HL-60 (cell line): ENCODE results near the gene PCDHB7.
"Not testable (repeated sequence)": the region's sequence is repeated elsewhere in the genome, so short reads cannot be mapped to it uniquely, and the experiment has no call there.

Source experiments
- DNase-seq, 2 experiments: peaks; one replicate each; pipeline ENCODE4 v3.0.0-alpha.2; 2010 to 2020; ENCODE audit warnings: low read depth in 1 of 2, low spot score in 1 of 2
- H3K27ac ChIP-seq: fragments of 250-450 bp; sonication (Bioruptor Pico); replicated peaks from 2 replicates; pipeline ENCODE4 v1.5.1; 2020; ENCODE audit warnings: mild to moderate bottlenecking, moderate library complexity
- H3K27me3 ChIP-seq: fragments of 250-450 bp; sonication (Bioruptor Pico); 2 replicates; pipeline ENCODE4 v1.5.1; 2021; ENCODE audit warnings: mild to moderate bottlenecking, moderate library complexity; ENCODE audit not compliant: insufficient read depth, poor library complexity, severe bottlenecking
- H3K4me3 ChIP-seq: replicated peaks from 2 replicates; pipeline ENCODE4 v1.5.1; 2011; ENCODE audit warnings: mild to moderate bottlenecking, control low read depth, low read length; ENCODE audit not compliant: insufficient read depth
- GABPA ChIP-seq: IDR thresholded peaks from 2 replicates; pipeline ENCODE4 v1.6.1; 2012; ENCODE audit warnings: low read depth
- POLR2AphosphoS5 ChIP-seq: IDR thresholded peaks from 2 replicates; pipeline ENCODE4 v1.6.1; 2012; ENCODE audit warnings: low read depth
- SPI1 ChIP-seq: IDR thresholded peaks from 2 replicates; pipeline ENCODE4 v1.6.1; 2012; ENCODE audit warnings: low read depth, mild to moderate bottlenecking, borderline replicate concordance
- TF ChIP-seq, protein P1 (sequence below): IDR thresholded peaks from one replicate; pipeline ENCODE4 v1.5.1; 2011; ENCODE audit warnings: low read length, control low read depth, inconsistent platforms; ENCODE audit not compliant: insufficient read depth
- TF ChIP-seq, protein P2 (sequence below): IDR thresholded peaks from 2 replicates; pipeline ENCODE4 v1.6.1; 2012; ENCODE audit warnings: low read depth; ENCODE audit not compliant: insufficient replicate concordance

PCDHB7 gene

DNA sequence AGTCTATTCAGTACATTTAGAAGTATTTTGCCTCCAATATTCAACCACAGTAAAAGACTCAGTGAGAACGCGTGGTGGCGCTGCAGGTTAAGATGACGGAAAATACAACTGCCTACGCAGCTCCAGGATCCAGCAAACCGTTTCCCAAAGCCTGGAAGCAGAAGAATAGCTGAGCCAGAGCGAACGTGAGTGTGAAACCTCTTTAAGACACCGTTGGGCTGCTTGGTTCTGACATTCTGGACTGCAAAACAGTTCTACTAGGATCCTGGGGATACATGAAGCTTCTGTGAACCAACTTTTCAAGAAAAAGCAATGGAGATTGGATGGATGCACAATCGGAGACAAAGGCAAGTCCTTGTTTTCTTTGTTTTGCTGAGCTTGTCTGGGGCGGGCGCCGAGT is 9.8 kb downstream of the PCDHB7 start, which contains the start of gene PCDHB16:
Gene PCDHB16, plus strand, starts transcription at position 140 of the 400 bp plus-strand sequence. Its CDS starts 173 bp downstream, at position 313.
- H3K4me3 ChIP-seq: no peak within 1 kb of the TSS

DNA sequence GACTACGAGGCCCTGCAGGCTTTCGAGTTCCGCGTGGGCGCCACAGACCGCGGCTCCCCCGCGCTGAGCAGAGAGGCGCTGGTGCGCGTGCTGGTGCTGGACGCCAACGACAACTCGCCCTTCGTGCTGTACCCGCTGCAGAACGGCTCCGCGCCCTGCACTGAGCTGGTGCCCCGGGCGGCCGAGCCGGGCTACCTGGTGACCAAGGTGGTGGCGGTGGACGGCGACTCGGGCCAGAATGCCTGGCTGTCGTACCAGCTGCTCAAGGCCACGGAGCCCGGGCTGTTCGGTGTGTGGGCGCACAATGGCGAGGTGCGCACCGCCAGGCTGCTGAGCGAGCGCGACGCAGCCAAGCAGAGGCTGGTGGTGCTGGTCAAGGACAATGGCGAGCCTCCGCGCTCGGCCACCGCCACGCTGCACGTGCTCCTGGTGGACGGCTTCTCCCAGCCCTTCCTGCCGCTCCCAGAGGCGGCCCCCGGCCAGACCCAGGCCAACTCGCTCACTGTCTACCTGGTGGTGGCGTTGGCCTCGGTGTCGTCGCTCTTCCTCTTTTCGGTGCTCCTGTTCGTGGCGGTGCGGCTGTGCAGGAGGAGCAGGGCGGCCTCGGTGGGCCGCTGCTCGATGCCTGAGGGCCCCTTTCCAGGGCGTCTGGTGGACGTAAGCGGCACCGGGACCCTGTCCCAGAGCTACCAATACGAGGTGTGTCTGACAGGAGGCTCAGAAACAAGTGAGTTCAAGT is 11.8 kb downstream of the PCDHB7 start:
- H3K4me3 ChIP-seq, H3K27me3 ChIP-seq, DNase-seq, H3K27ac ChIP-seq: not testable (repeated sequence)

More for the DNA sequence above, 9.8 kb downstream of the PCDHB7 start, which contains the start of gene PCDHB16:
- TF ChIP-seq GABPA (no peak), SPI1 (no peak), POLR2AphosphoS5 (no peak)
- TF ChIP-seq, protein P1, sequence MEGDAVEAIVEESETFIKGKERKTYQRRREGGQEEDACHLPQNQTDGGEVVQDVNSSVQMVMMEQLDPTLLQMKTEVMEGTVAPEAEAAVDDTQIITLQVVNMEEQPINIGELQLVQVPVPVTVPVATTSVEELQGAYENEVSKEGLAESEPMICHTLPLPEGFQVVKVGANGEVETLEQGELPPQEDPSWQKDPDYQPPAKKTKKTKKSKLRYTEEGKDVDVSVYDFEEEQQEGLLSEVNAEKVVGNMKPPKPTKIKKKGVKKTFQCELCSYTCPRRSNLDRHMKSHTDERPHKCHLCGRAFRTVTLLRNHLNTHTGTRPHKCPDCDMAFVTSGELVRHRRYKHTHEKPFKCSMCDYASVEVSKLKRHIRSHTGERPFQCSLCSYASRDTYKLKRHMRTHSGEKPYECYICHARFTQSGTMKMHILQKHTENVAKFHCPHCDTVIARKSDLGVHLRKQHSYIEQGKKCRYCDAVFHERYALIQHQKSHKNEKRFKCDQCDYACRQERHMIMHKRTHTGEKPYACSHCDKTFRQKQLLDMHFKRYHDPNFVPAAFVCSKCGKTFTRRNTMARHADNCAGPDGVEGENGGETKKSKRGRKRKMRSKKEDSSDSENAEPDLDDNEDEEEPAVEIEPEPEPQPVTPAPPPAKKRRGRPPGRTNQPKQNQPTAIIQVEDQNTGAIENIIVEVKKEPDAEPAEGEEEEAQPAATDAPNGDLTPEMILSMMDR: no peak
- TF ChIP-seq, protein P2, sequence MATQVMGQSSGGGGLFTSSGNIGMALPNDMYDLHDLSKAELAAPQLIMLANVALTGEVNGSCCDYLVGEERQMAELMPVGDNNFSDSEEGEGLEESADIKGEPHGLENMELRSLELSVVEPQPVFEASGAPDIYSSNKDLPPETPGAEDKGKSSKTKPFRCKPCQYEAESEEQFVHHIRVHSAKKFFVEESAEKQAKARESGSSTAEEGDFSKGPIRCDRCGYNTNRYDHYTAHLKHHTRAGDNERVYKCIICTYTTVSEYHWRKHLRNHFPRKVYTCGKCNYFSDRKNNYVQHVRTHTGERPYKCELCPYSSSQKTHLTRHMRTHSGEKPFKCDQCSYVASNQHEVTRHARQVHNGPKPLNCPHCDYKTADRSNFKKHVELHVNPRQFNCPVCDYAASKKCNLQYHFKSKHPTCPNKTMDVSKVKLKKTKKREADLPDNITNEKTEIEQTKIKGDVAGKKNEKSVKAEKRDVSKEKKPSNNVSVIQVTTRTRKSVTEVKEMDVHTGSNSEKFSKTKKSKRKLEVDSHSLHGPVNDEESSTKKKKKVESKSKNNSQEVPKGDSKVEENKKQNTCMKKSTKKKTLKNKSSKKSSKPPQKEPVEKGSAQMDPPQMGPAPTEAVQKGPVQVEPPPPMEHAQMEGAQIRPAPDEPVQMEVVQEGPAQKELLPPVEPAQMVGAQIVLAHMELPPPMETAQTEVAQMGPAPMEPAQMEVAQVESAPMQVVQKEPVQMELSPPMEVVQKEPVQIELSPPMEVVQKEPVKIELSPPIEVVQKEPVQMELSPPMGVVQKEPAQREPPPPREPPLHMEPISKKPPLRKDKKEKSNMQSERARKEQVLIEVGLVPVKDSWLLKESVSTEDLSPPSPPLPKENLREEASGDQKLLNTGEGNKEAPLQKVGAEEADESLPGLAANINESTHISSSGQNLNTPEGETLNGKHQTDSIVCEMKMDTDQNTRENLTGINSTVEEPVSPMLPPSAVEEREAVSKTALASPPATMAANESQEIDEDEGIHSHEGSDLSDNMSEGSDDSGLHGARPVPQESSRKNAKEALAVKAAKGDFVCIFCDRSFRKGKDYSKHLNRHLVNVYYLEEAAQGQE: no peak
- DNase-seq: no peak
- H3K27me3 ChIP-seq: no peaks in the 10 kb centered on the region
- H3K27ac ChIP-seq: no peak within 1 kb of the TSS

DNA sequence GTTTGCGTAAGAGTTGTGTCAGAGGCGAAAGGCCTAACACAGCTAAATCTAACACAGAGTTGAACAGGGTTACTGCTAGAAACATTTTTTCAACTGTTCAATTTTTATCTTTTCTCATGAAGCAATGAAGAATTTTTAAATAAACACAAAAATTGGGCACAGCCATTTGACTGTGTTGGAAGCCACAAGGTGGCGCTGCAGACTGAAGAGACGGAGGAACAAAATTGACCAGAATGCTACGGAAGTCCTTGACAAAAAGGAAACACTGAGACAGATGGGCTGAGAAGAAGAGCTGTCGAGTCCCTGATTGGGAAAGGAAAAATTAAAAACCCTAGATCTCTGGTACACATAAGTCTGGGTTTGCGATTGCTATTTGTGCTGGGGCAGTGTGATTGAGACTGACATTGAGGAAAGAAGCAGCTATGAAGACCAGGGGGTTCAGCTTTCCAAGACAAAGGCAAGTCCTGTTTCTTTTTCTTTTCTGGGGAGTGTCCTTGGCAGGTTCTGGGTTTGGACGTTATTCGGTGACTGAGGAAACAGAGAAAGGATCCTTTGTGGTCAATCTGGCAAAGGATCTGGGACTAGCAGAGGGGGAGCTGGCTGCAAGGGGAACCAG is 14.6 kb downstream of the PCDHB7 start, which contains the start of gene PCDHB9:
Gene PCDHB9, plus strand, starts transcription at position 265 of the 616 bp plus-strand sequence. Its CDS starts 158 bp downstream, at position 423.
- DNase-seq: no peak
- Histone ChIP-seq H3K27ac (no peak within 1 kb of the TSS), H3K4me3 (no peak within 1 kb of the TSS), H3K27me3 (no peaks in the 10 kb centered on the region)
- TF ChIP-seq, protein P1: peak; percentile 23
- TF ChIP-seq SPI1: no peak
- TF ChIP-seq, protein P2: no peak

DNA sequence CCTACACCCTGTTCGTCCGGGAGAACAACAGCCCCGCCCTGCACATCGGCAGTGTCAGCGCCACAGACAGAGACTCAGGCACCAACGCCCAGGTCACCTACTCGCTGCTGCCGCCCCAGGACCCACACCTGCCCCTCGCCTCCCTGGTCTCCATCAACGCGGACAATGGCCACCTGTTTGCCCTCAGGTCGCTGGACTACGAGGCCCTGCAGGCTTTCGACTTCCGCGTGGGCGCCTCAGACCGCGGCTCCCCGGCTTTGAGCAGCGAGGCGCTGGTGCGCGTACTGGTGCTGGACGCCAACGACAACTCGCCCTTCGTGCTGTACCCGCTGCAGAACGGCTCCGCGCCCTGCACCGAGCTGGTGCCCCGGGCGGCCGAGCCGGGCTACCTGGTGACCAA is 16.2 kb downstream of the PCDHB7 start:
- not testable (repeated sequence) for H3K27ac ChIP-seq, H3K27me3 ChIP-seq, H3K4me3 ChIP-seq, DNase-seq

DNA sequence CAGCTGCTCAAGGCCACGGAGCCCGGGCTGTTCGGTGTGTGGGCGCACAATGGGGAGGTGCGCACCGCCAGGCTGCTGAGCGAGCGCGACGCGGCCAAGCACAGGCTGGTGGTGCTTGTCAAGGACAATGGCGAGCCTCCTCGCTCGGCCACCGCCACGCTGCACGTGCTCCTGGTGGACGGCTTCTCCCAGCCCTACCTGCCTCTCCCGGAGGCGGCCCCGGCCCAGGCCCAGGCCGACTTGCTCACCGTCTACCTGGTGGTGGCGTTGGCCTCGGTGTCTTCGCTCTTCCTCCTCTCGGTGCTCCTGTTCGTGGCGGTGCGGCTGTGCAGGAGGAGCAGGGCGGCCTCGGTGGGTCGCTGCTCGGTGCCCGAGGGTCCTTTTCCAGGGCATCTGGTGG is 16.7 kb downstream of the PCDHB7 start:
- not testable (repeated sequence) for H3K27me3 ChIP-seq

More for the DNA sequence above, 16.7 kb downstream of the PCDHB7 start:
- not testable (repeated sequence) for H3K4me3 ChIP-seq, DNase-seq, H3K27ac ChIP-seq
